ENCODE results near the gene ZNF624. TPM values are rescaled to one million over a fixed set of nuclear protein-coding genes. Genes with fewer than 3 reads are reported as not detected.

The ZNF624 gene
- total RNA-seq, 1 donor from 2014 or later: 8.4 TPM

GRCh38 chr17:16623282-16623681 lies 30.4 kb downstream of the ZNF624 start:
- Histone ChIP-seq H3K27ac (no peak overlapping the region), H2AFZ (replicated peaks) (no peak overlapping the region), H3K9me3 (ENCODE audit: low read depth) (peaks cover 48% of the 10 kb centered on the region), H3K36me3 (peaks cover 22% of the 10 kb centered on the region), H3K9ac (no peak overlapping the region), H3K79me2 (ENCODE audit: low read depth) (no peaks in the 10 kb centered on the region), H3F3A (ENCODE audit: low read depth) (no peaks in the 10 kb centered on the region), H4K20me1 (ENCODE audit: low read depth) (no peaks in the 10 kb centered on the region), H3K4me3 (no peak overlapping the region), H3K4me2 (no peak overlapping the region), H3K27me3 (no peaks in the 10 kb centered on the region), H3K4me1 (no peaks in the 10 kb centered on the region)
- Mint-ChIP-seq H3K27me3 (ENCODE audit: insufficient read depth, low read depth) (no peaks in the 10 kb centered on the region), H3K36me3 (peaks cover 65% of the 10 kb centered on the region), H3K27ac (no peak overlapping the region), H3K4me1 (no peaks in the 10 kb centered on the region), H3K9me3 (peaks cover 84% of the 10 kb centered on the region), H3K4me3 (no peak overlapping the region)
- no peak for TF ChIP-seq EZH2 (IDR thresholded peaks at IDR 0.05)
- no peak for TF ChIP-seq EZH2phosphoT487 (IDR thresholded peaks at IDR 0.05)
- TF ChIP-seq, protein P1, sequence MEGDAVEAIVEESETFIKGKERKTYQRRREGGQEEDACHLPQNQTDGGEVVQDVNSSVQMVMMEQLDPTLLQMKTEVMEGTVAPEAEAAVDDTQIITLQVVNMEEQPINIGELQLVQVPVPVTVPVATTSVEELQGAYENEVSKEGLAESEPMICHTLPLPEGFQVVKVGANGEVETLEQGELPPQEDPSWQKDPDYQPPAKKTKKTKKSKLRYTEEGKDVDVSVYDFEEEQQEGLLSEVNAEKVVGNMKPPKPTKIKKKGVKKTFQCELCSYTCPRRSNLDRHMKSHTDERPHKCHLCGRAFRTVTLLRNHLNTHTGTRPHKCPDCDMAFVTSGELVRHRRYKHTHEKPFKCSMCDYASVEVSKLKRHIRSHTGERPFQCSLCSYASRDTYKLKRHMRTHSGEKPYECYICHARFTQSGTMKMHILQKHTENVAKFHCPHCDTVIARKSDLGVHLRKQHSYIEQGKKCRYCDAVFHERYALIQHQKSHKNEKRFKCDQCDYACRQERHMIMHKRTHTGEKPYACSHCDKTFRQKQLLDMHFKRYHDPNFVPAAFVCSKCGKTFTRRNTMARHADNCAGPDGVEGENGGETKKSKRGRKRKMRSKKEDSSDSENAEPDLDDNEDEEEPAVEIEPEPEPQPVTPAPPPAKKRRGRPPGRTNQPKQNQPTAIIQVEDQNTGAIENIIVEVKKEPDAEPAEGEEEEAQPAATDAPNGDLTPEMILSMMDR (IDR thresholded peaks at IDR 0.05): no peak
- no peak for DNase-seq (ENCODE audit: low spot score)

GRCh38 chr17:16622540-16623277 lies 30.9 kb downstream of the ZNF624 start:
- H3K27me3 Mint-ChIP-seq (ENCODE audit: insufficient read depth, low read depth): no peaks in the 10 kb centered on the region
- Histone ChIP-seq H2AFZ (replicated peaks) (no peak overlapping the region), H3K4me1 (no peaks in the 10 kb centered on the region), H3K27ac (no peak overlapping the region), H3K4me2 (no peak overlapping the region), H3K79me2 (ENCODE audit: low read depth) (no peaks in the 10 kb centered on the region), H3K27me3 (no peaks in the 10 kb centered on the region), H3K36me3 (peaks cover 22% of the 10 kb centered on the region), H3K4me3 (no peak overlapping the region), H3F3A (ENCODE audit: low read depth) (no peaks in the 10 kb centered on the region), H3K9ac (no peak overlapping the region), H4K20me1 (ENCODE audit: low read depth) (no peaks in the 10 kb centered on the region), H3K9me3 (ENCODE audit: low read depth) (peaks cover 48% of the 10 kb centered on the region)
- peaks cover 60% of the 10 kb centered on the region for H3K36me3 Mint-ChIP-seq
- peaks cover 80% of the 10 kb centered on the region for H3K9me3 Mint-ChIP-seq
- TF ChIP-seq EZH2phosphoT487 (IDR thresholded peaks at IDR 0.05): no peak
- H3K4me3 Mint-ChIP-seq: no peak overlapping the region
- no peaks in the 10 kb centered on the region for H3K4me1 Mint-ChIP-seq
- no peak overlapping the region for H3K27ac Mint-ChIP-seq
- DNase-seq (ENCODE audit: low spot score): no peak

DNA sequence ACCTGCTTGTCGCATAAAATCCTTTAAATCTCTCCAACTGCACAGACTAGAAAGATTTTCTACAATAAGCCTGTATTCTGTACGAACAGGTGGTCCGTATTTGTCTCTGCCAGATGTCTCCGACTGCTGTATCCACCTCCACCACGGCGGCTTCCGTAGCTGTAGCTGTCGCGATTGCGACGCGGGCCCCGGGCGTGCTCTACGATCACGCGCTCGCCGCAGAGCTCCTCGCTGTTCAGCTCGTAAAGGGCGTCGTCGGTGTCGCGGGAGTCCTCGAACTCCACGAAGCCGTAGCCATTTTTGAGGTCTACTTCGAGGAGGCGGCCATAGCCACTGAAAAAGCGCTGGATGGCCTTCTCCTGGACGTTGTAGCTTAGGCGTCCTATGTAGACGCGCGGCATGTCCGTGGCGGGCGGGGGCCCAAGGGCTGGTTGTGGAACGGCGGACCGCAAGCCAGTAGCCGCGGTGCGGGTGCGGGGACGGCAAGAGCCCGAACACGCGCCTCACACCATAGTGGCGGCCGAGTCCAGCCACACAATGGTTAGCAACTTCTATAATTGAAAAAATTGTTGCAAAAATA lies 36.1 kb downstream of the ZNF624 start:
- Histone ChIP-seq H3K4me3 (no peak overlapping the region), H3K27ac (no peak overlapping the region), H3K27me3 (no peaks in the 10 kb centered on the region), H3K36me3 (peaks cover 13% of the 10 kb centered on the region), H3K4me2 (no peak overlapping the region), H3K9me3 (ENCODE audit: low read depth) (peaks cover 42% of the 10 kb centered on the region), H4K20me1 (ENCODE audit: low read depth) (no peaks in the 10 kb centered on the region), H3F3A (ENCODE audit: low read depth) (no peaks in the 10 kb centered on the region), H3K9ac (no peak overlapping the region), H3K4me1 (no peaks in the 10 kb centered on the region), H2AFZ (replicated peaks) (no peak overlapping the region), H3K79me2 (ENCODE audit: low read depth) (no peaks in the 10 kb centered on the region)
- H3K4me3 Mint-ChIP-seq: no peak overlapping the region
- TF ChIP-seq EZH2phosphoT487 (IDR thresholded peaks at IDR 0.05) (no peak), EZH2 (IDR thresholded peaks at IDR 0.05) (no peak)
- TF ChIP-seq, protein P1 (IDR thresholded peaks at IDR 0.05): no peak
- peaks cover 26% of the 10 kb centered on the region for H3K36me3 Mint-ChIP-seq
- no peak for DNase-seq (ENCODE audit: low spot score)
- H3K27ac Mint-ChIP-seq: no peak overlapping the region
- no peaks in the 10 kb centered on the region for H3K4me1 Mint-ChIP-seq
- peaks cover 65% of the 10 kb centered on the region for H3K9me3 Mint-ChIP-seq
- H3K27me3 Mint-ChIP-seq (ENCODE audit: insufficient read depth, low read depth): no peaks in the 10 kb centered on the region

DNA sequence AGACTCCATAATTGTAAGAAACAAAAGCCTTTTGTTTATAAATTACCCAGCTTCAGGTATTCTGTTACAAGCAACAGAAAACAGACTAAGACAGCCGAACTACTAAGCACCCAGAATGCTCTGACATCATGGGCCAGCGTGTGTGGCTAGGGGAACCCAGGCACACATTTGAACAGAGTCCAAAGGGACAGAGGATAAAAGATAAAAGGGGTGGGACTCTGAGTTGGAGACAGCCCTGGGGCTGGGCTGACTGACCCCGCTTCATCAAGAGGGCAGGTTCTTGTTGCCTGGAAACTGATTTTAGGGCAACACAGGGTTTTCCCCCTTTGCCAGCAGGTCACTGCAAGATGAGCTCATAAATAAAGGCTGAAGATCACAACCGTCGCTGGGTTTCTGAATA lies 54.1 kb downstream of the ZNF624 start:
- Histone ChIP-seq H3F3A (ENCODE audit: low read depth) (no peaks in the 10 kb centered on the region), H3K36me3 (no peaks in the 10 kb centered on the region), H2AFZ (replicated peaks) (no peak overlapping the region), H3K4me1 (no peaks in the 10 kb centered on the region), H3K4me2 (no peak overlapping the region), H4K20me1 (ENCODE audit: low read depth) (no peaks in the 10 kb centered on the region), H3K4me3 (no peak overlapping the region), H3K9ac (no peak overlapping the region), H3K9me3 (ENCODE audit: low read depth) (no peaks in the 10 kb centered on the region), H3K27ac (no peak overlapping the region), H3K79me2 (ENCODE audit: low read depth) (no peaks in the 10 kb centered on the region), H3K27me3 (no peaks in the 10 kb centered on the region)
- Mint-ChIP-seq H3K4me1 (peaks cover 7% of the 10 kb centered on the region), H3K27ac (no peak overlapping the region), H3K4me3 (no peak overlapping the region), H3K9me3 (peaks cover 23% of the 10 kb centered on the region), H3K27me3 (ENCODE audit: insufficient read depth, low read depth) (peaks cover 10% of the 10 kb centered on the region), H3K36me3 (peaks cover 1% of the 10 kb centered on the region)
- DNase-seq (ENCODE audit: low spot score): no peak
- TF ChIP-seq EZH2 (IDR thresholded peaks at IDR 0.05) (no peak), EZH2phosphoT487 (IDR thresholded peaks at IDR 0.05) (no peak)
- TF ChIP-seq, protein P1 (IDR thresholded peaks at IDR 0.05): no peak

All from neural progenitor cell (in vitro differentiated cells).